MV-4-11 (cell line): ENCODE results near the gene CELF4.

Experiments used
- DNase-seq: peaks from one replicate; lab custom pipeline; 2025; lab: John Stamatoyannopoulos, UW

The CELF4 gene

GRCh38 chr18:37572736-37573135, 7.1 kb upstream of the CELF4 start:
- DNase-seq: no peak

GRCh38 chr18:37571266-37571665, 5.7 kb upstream of the CELF4 start:
- DNase-seq: no peak

GRCh38 chr18:37570336-37570930, 4.8 kb upstream of the CELF4 start:
- no peak for DNase-seq

- DNase-seq: no peak
Observed at GRCh38 chr18:37568671-37569070, 3.1 kb upstream of the CELF4 start.

- DNase-seq: no peak
Observed at GRCh38 chr18:37567994-37568359, 2.4 kb upstream of the CELF4 start.

GRCh38 chr18:37567061-37567993, 1.7 kb upstream of the CELF4 start:
- no peak for DNase-seq

GRCh38 chr18:37566479-37567060, 972 bp upstream of the CELF4 start:
- DNase-seq: no peak

- DNase-seq: no peak
Observed at GRCh38 chr18:37565977-37566478, 430 bp upstream of the CELF4 start.

- DNase-seq: no peak
Observed at GRCh38 chr18:37564711-37565100, 892 bp downstream of the CELF4 start.

- DNase-seq: no peak
Observed at GRCh38 chr18:37563931-37564392, 1.6 kb downstream of the CELF4 start.

- DNase-seq: no peak
Observed at GRCh38 chr18:37561986-37562385, 3.6 kb downstream of the CELF4 start.

GRCh38 chr18:37560003-37560402, 5.6 kb downstream of the CELF4 start:
- DNase-seq: no peak

GRCh38 chr18:37559194-37559593, 6.4 kb downstream of the CELF4 start:
- no peak for DNase-seq

GRCh38 chr18:37554399-37554787, 11.2 kb downstream of the CELF4 start:
- no peak for DNase-seq

GRCh38 chr18:37553633-37554398, 11.8 kb downstream of the CELF4 start:
- no peak for DNase-seq

- DNase-seq: no peak
Observed at GRCh38 chr18:37552286-37552685, 13.3 kb downstream of the CELF4 start.

GRCh38 chr18:37551846-37552245, 13.8 kb downstream of the CELF4 start:
- DNase-seq: no peak

- DNase-seq: no peak
Observed at GRCh38 chr18:37551249-37551648, 14.3 kb downstream of the CELF4 start.

GRCh38 chr18:37550118-37550875, 15.3 kb downstream of the CELF4 start:
- no peak for DNase-seq

GRCh38 chr18:37548679-37549289, 16.8 kb downstream of the CELF4 start:
- DNase-seq: no peak
